SK-N-SH (cell line): Measurements from ENCODE around the gene TINAG. TPM values are rescaled to one million over a fixed set of nuclear protein-coding genes. Genes with fewer than 3 reads are reported as not detected.

Experiments used
- CTCF ChIA-PET: fragments of 300-600, 350-600 bp; formaldehyde crosslinking; extraction: SDS; loops from one replicate; lab custom pipeline; 2021; lab: Yijun Ruan, JAX
- POLR2A ChIA-PET: fragments of 350-600 bp; sonication (Branson Sonifier 250); formaldehyde crosslinking; extraction: SDS; loops from one replicate; lab custom pipeline; 2020; ENCODE audit warnings: antibody characterized with exemption, inconsistent platforms; lab: Yijun Ruan, JAX
- DNase-seq: peaks from one replicate; pipeline ENCODE4 v3.0.0; 2012
- H2AFZ ChIP-seq: fragments of 200-600 bp; sonication (generic); 2 replicates; pipeline ENCODE4 v1.8.1; 2016; ENCODE audit warnings: antibody characterized with exemption, mild to moderate bottlenecking, low read depth
- H3F3A ChIP-seq: fragments of 200-600 bp; sonication (generic); replicated peaks from 2 replicates; pipeline ENCODE3; 2016; ENCODE audit warnings: antibody characterized with exemption, mild to moderate bottlenecking; ENCODE audit not compliant: insufficient read depth
- H3K27ac ChIP-seq, 2 experiments: fragments of 200-500 bp in 1 of 2; fragments of 200-600 bp in 1 of 2; sonication (Bioruptor generic) in 1 of 2; sonication (generic), shearing (Covaris generic) in 1 of 2; 2 replicates each; pipeline versions ENCODE4 v1.5.1 to v1.6.1; 2014 to 2016; ENCODE audit warnings: low read depth in 2 of 2, inconsistent platforms in 1 of 2, low read length in 1 of 2, mild to moderate bottlenecking in 1 of 2, mixed read lengths in 1 of 2
- H3K27me3 ChIP-seq: fragments of 200-600 bp; sonication (generic), shearing (Covaris generic); 2 replicates; pipeline ENCODE4 v1.6.1; 2016; ENCODE audit warnings: mixed run types; ENCODE audit not compliant: insufficient read depth
- H3K36me3 ChIP-seq, 2 experiments: fragments of 200-500 bp in 1 of 2; fragments of 200-600 bp in 1 of 2; sonication (Bioruptor generic) in 1 of 2; sonication (generic) in 1 of 2; replicated peaks in 1 of 2; 2 replicates each; pipeline versions ENCODE3 to v1.5.1; 2014 to 2016; ENCODE audit warnings: low read length in 1 of 2, mild to moderate bottlenecking in 1 of 2; ENCODE audit not compliant: insufficient read depth in 2 of 2, control insufficient read depth in 1 of 2
- H3K4me1 ChIP-seq, 2 experiments: fragments of 200-500 bp in 1 of 2; fragments of 200-600 bp in 1 of 2; sonication (Bioruptor generic) in 1 of 2; sonication (generic), shearing (Covaris generic) in 1 of 2; 2 replicates each; pipeline versions ENCODE4 v1.5.1 to v1.6.1; 2014 to 2016; ENCODE audit warnings: low read depth in 1 of 2, low read length in 1 of 2, mixed run types in 1 of 2; ENCODE audit not compliant: insufficient read depth in 2 of 2, control insufficient read depth in 1 of 2
- H3K4me2 ChIP-seq: fragments of 200-600 bp; sonication (generic), shearing (Covaris generic); 2 replicates; pipeline ENCODE4 v1.6.1; 2017; ENCODE audit warnings: mixed run types
- H3K4me3 ChIP-seq, 2 experiments: fragments of 200-500 bp in 1 of 2; fragments of 200-600 bp in 1 of 2; sonication (Bioruptor generic) in 1 of 2; sonication (generic), shearing (Covaris generic) in 1 of 2; 2 replicates each; pipeline versions ENCODE4 v1.5.1 to v1.8.1; 2014 to 2016; ENCODE audit warnings: low read depth in 2 of 2, inconsistent platforms in 1 of 2, low read length in 1 of 2, mild to moderate bottlenecking in 1 of 2, mixed read lengths in 1 of 2, moderate library complexity in 1 of 2
- H3K79me2 ChIP-seq: fragments of 200-600 bp; sonication (generic); 2 replicates; pipeline ENCODE4 v1.8.1; 2017; ENCODE audit warnings: mild to moderate bottlenecking; ENCODE audit not compliant: insufficient read depth
- H3K9ac ChIP-seq: fragments of 200-600 bp; sonication (generic); 2 replicates; pipeline ENCODE4 v1.6.1; 2017; ENCODE audit warnings: mixed run types
- H3K9me2 ChIP-seq: fragments of 200-600 bp; sonication (generic); 2 replicates; pipeline ENCODE4 v1.6.1; 2017; ENCODE audit warnings: mixed run types
- H3K9me3 ChIP-seq: fragments of 200-600 bp; sonication (generic); 2 replicates; pipeline ENCODE4 v1.6.1; 2017; ENCODE audit warnings: mixed run types, mild to moderate bottlenecking, moderate library complexity
- H4K20me1 ChIP-seq: fragments of 200-600 bp; sonication (generic); 2 replicates; pipeline ENCODE4 v1.6.1; 2017; ENCODE audit warnings: mild to moderate bottlenecking, mixed run types; ENCODE audit not compliant: insufficient read depth
- EP300 ChIP-seq, 2 experiments: IDR thresholded peaks; 2 replicates each; pipeline versions ENCODE4 v1.4.0 to v1.6.1; 2012; ENCODE audit warnings: borderline replicate concordance in 1 of 2, low read depth in 1 of 2, low read length in 1 of 2
- EZH2phosphoT487 ChIP-seq: fragments of 200-600 bp; sonication (generic); IDR thresholded peaks from 2 replicates; pipeline ENCODE4 v1.6.1; 2017; ENCODE audit warnings: low read depth, mixed run types, mild to moderate bottlenecking, antibody characterized with exemption, moderate library complexity, borderline replicate concordance
- FOXJ3 ChIP-seq: sonication (generic); formaldehyde crosslinking; IDR thresholded peaks from 2 replicates; pipeline ENCODE4 v1.5.1; 2020; ENCODE audit warnings: mild to moderate bottlenecking, missing genetic modification reagents
- FOXM1 ChIP-seq: IDR thresholded peaks from 2 replicates; pipeline ENCODE4 v1.4.0; 2012; ENCODE audit warnings: low read depth, mild to moderate bottlenecking
- MXI1 ChIP-seq: IDR thresholded peaks from 2 replicates; pipeline ENCODE4 v1.6.1; 2012; ENCODE audit warnings: mild to moderate bottlenecking, low read depth, low read length, improper control_type of control experiment
- NFIC ChIP-seq: IDR thresholded peaks from 2 replicates; pipeline ENCODE4 v1.4.0; 2012; ENCODE audit warnings: borderline replicate concordance
- POLR2AphosphoS5 ChIP-seq: IDR thresholded peaks from 2 replicates; pipeline ENCODE4 v1.6.1; 2012; ENCODE audit warnings: low read depth, low read length
- RCOR1 ChIP-seq: fragments of 150-350 bp; IDR thresholded peaks from 2 replicates; pipeline ENCODE4 v1.6.1; 2017; ENCODE audit warnings: antibody characterized with exemption, low read length
- RXRA ChIP-seq: IDR thresholded peaks from 2 replicates; pipeline ENCODE4 v1.4.0; 2012; ENCODE audit warnings: low read depth, mild to moderate bottlenecking, borderline replicate concordance
- TCF12 ChIP-seq: IDR thresholded peaks from 2 replicates; pipeline ENCODE4 v1.4.0; 2012
- TEAD4 ChIP-seq: IDR thresholded peaks from 2 replicates; pipeline ENCODE4 v1.4.0; 2012; ENCODE audit warnings: mild to moderate bottlenecking, borderline replicate concordance; ENCODE audit not compliant: insufficient read depth
- WGBS: methylation state at CpG from one replicate; pipeline ENCODE4 v1.1.6; 2017; ENCODE audit warnings: low lambda C conversion rate; 5-methylcytosine and 5-hydroxymethylcytosine counted together
- polyA plus RNA-seq, 3 experiments: library from polyadenylated mRNA; depleted of rRNA; stranded (reverse); fragments of >200 nt; gene quantifications; 2 replicates each; pipeline ENCODE4 v1.2.3, GENCODE V29; 2012
- TF ChIP-seq, protein P1 (sequence below): fragments of 150-350 bp; IDR thresholded peaks from 2 replicates; pipeline ENCODE4 v1.6.1; 2016; ENCODE audit warnings: mild to moderate bottlenecking, low read depth, low read length
- TF ChIP-seq, protein P2 (sequence below): IDR thresholded peaks from 2 replicates; pipeline ENCODE4 v1.4.0; 2012; ENCODE audit warnings: low read depth, borderline replicate concordance

TINAG gene
- polyA plus RNA-seq, 1 of the 3 experiments (the other 2 are of a cell fraction): 0.13 TPM

DNA sequence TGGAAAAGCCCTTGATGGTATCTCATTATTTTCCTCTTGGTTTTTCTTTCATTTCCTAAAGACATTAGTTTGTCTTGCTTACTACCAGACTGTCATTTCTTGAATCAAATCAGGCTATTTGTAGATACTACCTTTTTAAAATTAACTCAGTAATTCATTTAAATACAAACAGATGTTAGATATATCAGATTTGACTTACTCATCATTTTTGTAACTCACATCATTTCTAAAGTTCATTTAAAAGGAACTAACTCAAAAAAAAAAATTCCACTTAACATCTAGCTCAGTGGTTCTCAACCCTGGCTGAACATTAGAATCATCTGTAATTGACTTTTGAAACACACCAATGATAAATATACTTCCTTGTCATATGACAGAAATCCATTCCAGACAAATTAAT lies 48.2 kb upstream of the TINAG start:
- no peak overlapping the region for H3K4me3 ChIP-seq
- no peak for TF ChIP-seq POLR2AphosphoS5
- TF ChIP-seq TCF12: 0 out of 2 replicates have a peak, but pooled peaks have one; percentile 5
- TF ChIP-seq, all 33 proteins: peak for 1
- H3K9ac ChIP-seq: no peak overlapping the region
- ChIA-PET POLR2A (no interaction called here), CTCF (no interaction called here)
- H3K27ac ChIP-seq: peak overlapping the region in 1 of 2 experiments; percentile 36; a peak in 1 of 4 replicates
- no peaks in the 10 kb centered on the region for H3K79me2 ChIP-seq
- H3F3A ChIP-seq: no peaks in the 10 kb centered on the region
- no peaks in the 10 kb centered on the region for H4K20me1 ChIP-seq
- no peaks in the 10 kb centered on the region for H3K36me3 ChIP-seq
- H3K9me2 ChIP-seq: no peaks in the 10 kb centered on the region
- H3K4me2 ChIP-seq: no peak overlapping the region
- H3K27me3 ChIP-seq: no peaks in the 10 kb centered on the region
- H3K4me1 ChIP-seq: peaks cover 0 to 7% of the 10 kb centered on the region in 2 experiments; a peak in 2 of 4 replicates
- H3K9me3 ChIP-seq: no peaks in the 10 kb centered on the region
- H2AFZ ChIP-seq: no peak overlapping the region
- no peak for DNase-seq

DNA sequence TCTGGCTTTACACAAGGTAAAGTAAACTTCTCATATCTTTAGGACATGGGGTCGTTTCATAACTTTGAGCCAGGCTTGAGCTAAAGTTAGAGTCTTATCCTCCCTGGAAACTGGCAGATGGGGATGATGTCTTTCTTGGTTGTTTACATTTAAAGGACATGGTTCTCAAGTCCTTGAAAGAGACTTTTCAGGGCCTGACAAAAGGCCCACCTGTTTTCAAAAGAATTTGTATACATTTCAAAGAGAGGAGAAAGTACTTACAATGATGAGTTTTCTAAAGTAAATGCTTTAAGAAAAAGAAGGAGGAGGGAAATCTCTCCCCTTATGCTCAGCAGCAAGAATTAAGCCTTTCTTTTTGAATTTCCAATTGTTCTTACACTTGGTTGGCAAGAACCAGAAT lies 45.7 kb upstream of the TINAG start:
- Histone ChIP-seq H3K4me1 (peaks cover 0 to 7% of the 10 kb centered on the region in 2 experiments; a peak in 1 of 4 replicates), H3K4me2 (no peak overlapping the region), H3K9me2 (no peaks in the 10 kb centered on the region), H3K79me2 (no peaks in the 10 kb centered on the region), H3K9me3 (no peaks in the 10 kb centered on the region), H3K27ac (no peak overlapping the region), H3K36me3 (no peaks in the 10 kb centered on the region), H4K20me1 (no peaks in the 10 kb centered on the region), H3K27me3 (no peaks in the 10 kb centered on the region), H3F3A (no peaks in the 10 kb centered on the region), H2AFZ (no peak overlapping the region), H3K4me3 (no peak overlapping the region), H3K9ac (no peak overlapping the region)
- DNase-seq: no peak
- CTCF ChIA-PET: no interaction called here
- 13% methylated on average over 1 of the region's 1 CpG for WGBS
- POLR2A ChIA-PET: no interaction called here
- TF ChIP-seq RCOR1 (no peak), FOXM1 (no peak), EP300 (IDR thresholded peaks at IDR 0.05; ENCODE audit: borderline replicate concordance in 1 of 2, low read depth in 1 of 2, low read length in 1 of 2) (no peak), FOXJ3 (no peak), TEAD4 (no peak), MXI1 (no peak), EZH2phosphoT487 (no peak), NFIC (no peak), RXRA (no peak)
- TF ChIP-seq, protein P1, sequence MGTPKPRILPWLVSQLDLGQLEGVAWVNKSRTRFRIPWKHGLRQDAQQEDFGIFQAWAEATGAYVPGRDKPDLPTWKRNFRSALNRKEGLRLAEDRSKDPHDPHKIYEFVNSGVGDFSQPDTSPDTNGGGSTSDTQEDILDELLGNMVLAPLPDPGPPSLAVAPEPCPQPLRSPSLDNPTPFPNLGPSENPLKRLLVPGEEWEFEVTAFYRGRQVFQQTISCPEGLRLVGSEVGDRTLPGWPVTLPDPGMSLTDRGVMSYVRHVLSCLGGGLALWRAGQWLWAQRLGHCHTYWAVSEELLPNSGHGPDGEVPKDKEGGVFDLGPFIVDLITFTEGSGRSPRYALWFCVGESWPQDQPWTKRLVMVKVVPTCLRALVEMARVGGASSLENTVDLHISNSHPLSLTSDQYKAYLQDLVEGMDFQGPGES: no peak
- TF ChIP-seq, protein P2, sequence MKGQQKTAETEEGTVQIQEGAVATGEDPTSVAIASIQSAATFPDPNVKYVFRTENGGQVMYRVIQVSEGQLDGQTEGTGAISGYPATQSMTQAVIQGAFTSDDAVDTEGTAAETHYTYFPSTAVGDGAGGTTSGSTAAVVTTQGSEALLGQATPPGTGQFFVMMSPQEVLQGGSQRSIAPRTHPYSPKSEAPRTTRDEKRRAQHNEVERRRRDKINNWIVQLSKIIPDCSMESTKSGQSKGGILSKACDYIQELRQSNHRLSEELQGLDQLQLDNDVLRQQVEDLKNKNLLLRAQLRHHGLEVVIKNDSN: no peak
